MCF 10A (cell line): Measurements from ENCODE around the gene STAMBP. TPM values are rescaled to one million over a fixed set of nuclear protein-coding genes. Genes with fewer than 3 reads are reported as not detected.

Experiments used
- BruUV-seq: library from RNA; stranded (reverse); fragments of 400-500 nt; replicated peaks from 2 replicates; lab custom pipeline; 2021; lab: Mats Ljungman, UMichigan
- CTCF ChIA-PET: fragments of 300-600 bp; sonication (Branson Sonifier 250); formaldehyde crosslinking; extraction: SDS; loops from one replicate; lab custom pipeline; 2021; ENCODE audit warnings: antibody characterized with exemption, inconsistent platforms; lab: Yijun Ruan, JAX
- POLR2A ChIA-PET: fragments of 300-600, 350-650 bp; sonication (Branson Sonifier 250); formaldehyde crosslinking; extraction: SDS; loops from one replicate; lab custom pipeline; 2020; ENCODE audit warnings: antibody characterized with exemption, inconsistent platforms; lab: Yijun Ruan, JAX
- DNase-seq: peaks from one replicate; pipeline ENCODE4 v3.0.0-alpha.2; 2018; ENCODE audit not compliant: unreplicated experiment
- H3K27ac Mint-ChIP-seq: one replicate; pipeline ENCODE4 v1.8.0; 2022; ENCODE audit warnings: mild to moderate bottlenecking, low read depth, mixed read lengths; ENCODE audit not compliant: unreplicated experiment
- H3K27me3 Mint-ChIP-seq: one replicate; pipeline ENCODE4 v1.8.0; 2022; ENCODE audit warnings: mixed read lengths; ENCODE audit not compliant: insufficient read depth, unreplicated experiment
- H3K36me3 Mint-ChIP-seq: one replicate; pipeline ENCODE4 v1.8.0; 2022; ENCODE audit warnings: mild to moderate bottlenecking, moderate library complexity, mixed read lengths; ENCODE audit not compliant: insufficient read depth, unreplicated experiment
- H3K4me1 Mint-ChIP-seq: one replicate; pipeline ENCODE4 v1.8.0; 2022; ENCODE audit warnings: mixed read lengths; ENCODE audit not compliant: insufficient read depth, unreplicated experiment
- H3K4me3 Mint-ChIP-seq: one replicate; pipeline ENCODE4 v1.8.0; 2022; ENCODE audit warnings: mild to moderate bottlenecking, moderate library complexity, mixed read lengths; ENCODE audit not compliant: unreplicated experiment
- H3K9me3 Mint-ChIP-seq: one replicate; pipeline ENCODE4 v1.8.0; 2022; ENCODE audit warnings: mixed read lengths; ENCODE audit not compliant: unreplicated experiment
- CTCF ChIP-seq: fragments of 200-600 bp; IDR thresholded peaks from one replicate; pipeline ENCODE4 v1.8.0; 2022; ENCODE audit warnings: antibody characterized with exemption, mild to moderate bottlenecking; ENCODE audit not compliant: unreplicated experiment
- intact Hi-C: fragments of 100-400 bp; cut with micrococcal nuclease; formaldehyde crosslinking; loops from 2 replicates; pipeline ENCODE4 v1.14.1; 2022
- total RNA-seq: library from RNA; stranded (reverse); gene quantifications from 2 replicates; pipeline ENCODE4 v1.2.3, GENCODE V29; 2022

Gene STAMBP
- total RNA-seq, 1 experiment from 2014 or later = 66.3 TPM

GRCh38 chr2:73895473-73895872 lies 66.7 kb downstream of the STAMBP start:
- Mint-ChIP-seq H3K4me1 (no peaks in the 10 kb centered on the region), H3K27me3 (no peaks in the 10 kb centered on the region), H3K9me3 (no peaks in the 10 kb centered on the region), H3K36me3 (no peaks in the 10 kb centered on the region), H3K4me3 (no peak overlapping the region), H3K27ac (no peak overlapping the region)
- BruUV-seq = no TSS peak
- POLR2A ChIA-PET = no interaction called here
- intact Hi-C loops = no loop called here
- no peak for TF ChIP-seq CTCF
- CTCF ChIA-PET = no interaction called here
- DNase-seq = no peak

GRCh38 chr2:73896362-73897239 lies 67.8 kb downstream of the STAMBP start:
- no peak for TF ChIP-seq CTCF
- intact Hi-C loops = no loop called here
- Mint-ChIP-seq H3K4me3 (no peak overlapping the region), H3K27ac (no peak overlapping the region), H3K9me3 (no peaks in the 10 kb centered on the region), H3K27me3 (no peaks in the 10 kb centered on the region), H3K36me3 (no peaks in the 10 kb centered on the region), H3K4me1 (no peaks in the 10 kb centered on the region)
- POLR2A ChIA-PET = no interaction called here
- DNase-seq = no peak
- CTCF ChIA-PET = interaction anchor here (0.7 kb wide), 1 partner anchor 187 kb away, joined by 3 read pairs; no protein-coding TSS in a partner anchor
- no TSS peak for BruUV-seq

GRCh38 chr2:73897240-73897583 lies 68.5 kb downstream of the STAMBP start:
- CTCF ChIA-PET = interaction anchor here (0.7 kb wide), 1 partner anchor 11 kb away, joined by 4 read pairs; no protein-coding TSS in a partner anchor
- Mint-ChIP-seq H3K36me3 (no peaks in the 10 kb centered on the region), H3K4me1 (no peaks in the 10 kb centered on the region), H3K4me3 (no peak overlapping the region), H3K9me3 (no peaks in the 10 kb centered on the region), H3K27ac (no peak overlapping the region), H3K27me3 (no peaks in the 10 kb centered on the region)
- POLR2A ChIA-PET = no interaction called here
- TF ChIP-seq CTCF = no peak
- BruUV-seq = no TSS peak
- no peak for DNase-seq
- intact Hi-C loops = no loop called here

GRCh38 chr2:73897934-73898333 lies 69.2 kb downstream of the STAMBP start:
- BruUV-seq = no TSS peak
- Mint-ChIP-seq H3K27me3 (no peaks in the 10 kb centered on the region), H3K9me3 (no peaks in the 10 kb centered on the region), H3K27ac (no peak overlapping the region), H3K4me1 (no peaks in the 10 kb centered on the region), H3K36me3 (no peaks in the 10 kb centered on the region), H3K4me3 (no peak overlapping the region)
- POLR2A ChIA-PET = no interaction called here
- CTCF ChIA-PET = interaction anchor here (0.7 to 1.1 kb wide), 2 partner anchors 11 to 13 kb away, joined by 3 to 4 read pairs; no protein-coding TSS in a partner anchor
- DNase-seq = no peak
- TF ChIP-seq CTCF = no peak
- intact Hi-C loops = no loop called here
